HG02943 (cell line): ENCODE data around the gene KCTD18.

Experiments used
- ATAC-seq: cut with Tn5 transposase; IDR thresholded peaks from one replicate; pipeline ENCODE4 v1.9.1; 2021; ENCODE audit warnings: mild to moderate bottlenecking, low read depth, moderate library complexity; ENCODE audit not compliant: unreplicated experiment

The KCTD18 gene

DNA sequence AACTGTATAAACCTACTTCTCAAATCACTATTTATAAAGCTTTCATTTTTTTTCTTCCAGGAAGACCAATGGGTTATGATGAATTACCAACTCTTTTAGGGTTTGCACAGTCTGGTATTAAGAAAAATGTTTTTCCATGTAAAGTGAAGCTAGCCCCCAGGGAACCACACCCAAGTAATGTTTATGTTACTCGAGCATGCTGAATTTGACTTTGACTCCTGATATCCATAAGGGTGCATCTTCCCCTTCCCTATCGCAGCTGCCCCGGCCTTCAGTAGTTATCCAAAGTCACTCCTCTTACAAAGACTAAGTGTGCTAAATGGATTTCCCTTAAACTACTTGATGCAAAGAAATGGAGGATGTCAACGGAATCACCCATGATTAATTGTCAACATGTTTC lies 21.7 kb downstream of the KCTD18 start:
- no peak for ATAC-seq

DNA sequence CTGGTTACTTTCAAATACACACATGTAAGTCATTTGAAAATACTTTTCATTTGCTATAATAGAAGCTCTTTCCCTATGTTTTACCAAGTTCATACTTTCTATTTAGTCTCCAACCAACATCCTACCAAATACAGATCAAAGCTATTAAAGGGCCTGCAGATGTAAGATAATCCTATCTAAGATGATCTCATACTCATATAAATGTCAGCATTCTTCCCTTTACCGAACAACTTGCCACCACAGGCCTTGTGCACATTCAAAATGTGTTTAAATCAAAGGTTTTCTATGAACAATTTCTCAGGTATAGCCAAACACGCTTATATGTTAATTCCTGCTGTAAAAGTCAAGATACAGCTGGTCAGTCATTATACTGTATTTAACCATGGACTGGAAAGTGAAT lies 23.3 kb downstream of the KCTD18 start:
- no peak for ATAC-seq

DNA sequence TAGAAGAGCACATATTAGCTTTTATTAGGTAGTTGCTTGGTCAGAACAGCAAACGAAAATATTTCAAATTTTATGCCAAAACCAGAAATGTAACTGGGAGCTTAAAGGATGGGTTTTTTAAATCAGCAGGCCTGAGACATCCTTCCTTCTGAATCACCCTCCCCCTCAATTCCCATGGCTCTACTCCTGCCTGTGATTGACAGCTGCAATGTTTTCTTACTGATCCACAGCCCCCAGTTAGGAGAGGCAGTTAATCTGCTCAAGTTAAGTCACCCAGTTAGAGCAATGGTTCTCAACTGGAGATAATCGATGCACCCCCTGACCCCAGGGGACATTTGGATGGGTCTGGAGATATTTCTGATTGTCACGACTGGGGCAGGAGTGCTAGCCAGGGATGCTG lies 24.9 kb downstream of the KCTD18 start:
- no peak for ATAC-seq

DNA sequence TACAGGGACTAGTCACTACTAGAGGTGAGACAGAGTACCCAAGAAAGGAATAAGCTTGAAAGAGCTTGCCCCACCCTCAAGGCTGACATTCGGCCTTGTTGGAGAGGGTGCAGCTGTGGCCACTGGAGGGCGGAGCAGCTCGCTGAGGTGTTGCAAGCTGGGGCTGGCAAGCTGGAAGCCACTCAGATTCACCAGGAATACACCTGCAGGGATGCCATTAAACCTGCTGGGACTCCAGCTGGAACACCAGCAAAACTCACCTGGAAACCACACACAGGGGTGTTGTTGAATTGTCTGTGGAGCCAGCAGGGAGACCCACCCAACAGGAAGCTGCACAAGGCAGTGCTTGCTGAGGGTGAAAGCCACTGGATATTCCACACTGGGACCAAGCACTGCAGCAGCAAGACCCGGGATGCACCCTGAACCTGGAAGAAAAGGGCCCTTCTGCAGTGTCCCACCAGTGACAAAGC lies 26.1 kb downstream of the KCTD18 start:
- ATAC-seq: peak; percentile 51

DNA sequence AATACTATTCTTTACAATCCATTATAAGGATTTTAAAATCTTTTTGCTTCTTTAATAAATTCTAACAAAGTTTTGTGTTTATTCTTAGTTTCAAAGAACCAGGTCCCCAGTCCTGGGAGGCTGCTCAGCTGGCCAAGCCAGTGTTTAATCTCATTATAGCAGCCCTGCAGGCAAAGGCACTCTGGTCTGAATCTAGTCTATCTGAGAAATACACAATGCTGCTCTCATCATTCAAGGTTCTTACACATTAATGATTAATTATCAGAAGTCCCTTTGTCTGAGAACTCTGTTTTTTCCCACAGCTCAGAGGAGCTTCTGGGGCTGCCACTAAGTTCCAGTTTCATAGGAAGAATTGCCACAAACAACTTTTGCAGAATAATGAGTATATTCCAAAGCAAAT lies 27.7 kb downstream of the KCTD18 start:
- peak; percentile 58 for ATAC-seq

DNA sequence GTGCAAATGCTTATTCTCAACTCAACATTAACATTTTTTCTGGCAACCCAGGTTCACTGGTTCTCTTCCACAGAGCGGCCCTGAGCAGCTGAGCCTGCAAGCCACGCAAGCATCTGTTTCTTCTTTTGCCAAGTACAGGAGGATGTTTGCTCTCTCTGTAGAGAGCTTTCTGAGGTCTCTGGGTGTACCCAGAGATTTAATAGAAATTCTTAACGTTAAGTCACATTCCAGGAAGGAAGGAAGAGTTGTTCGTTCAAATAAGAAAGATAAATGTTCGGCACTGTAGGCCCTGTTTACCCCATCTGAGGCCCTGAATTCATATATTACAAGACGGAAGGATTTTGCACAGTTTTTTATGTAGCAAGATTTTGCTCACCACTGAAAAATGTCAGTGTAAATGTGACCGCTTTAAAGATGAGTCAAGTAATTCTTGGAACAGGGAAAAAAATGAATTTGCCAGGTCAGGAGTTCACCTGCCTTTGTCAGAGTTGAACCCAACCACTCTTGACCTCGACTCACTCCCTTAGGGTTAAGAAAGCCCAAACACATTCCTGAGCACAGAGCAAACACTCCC lies 30.1 kb downstream of the KCTD18 start:
- no peak for ATAC-seq

DNA sequence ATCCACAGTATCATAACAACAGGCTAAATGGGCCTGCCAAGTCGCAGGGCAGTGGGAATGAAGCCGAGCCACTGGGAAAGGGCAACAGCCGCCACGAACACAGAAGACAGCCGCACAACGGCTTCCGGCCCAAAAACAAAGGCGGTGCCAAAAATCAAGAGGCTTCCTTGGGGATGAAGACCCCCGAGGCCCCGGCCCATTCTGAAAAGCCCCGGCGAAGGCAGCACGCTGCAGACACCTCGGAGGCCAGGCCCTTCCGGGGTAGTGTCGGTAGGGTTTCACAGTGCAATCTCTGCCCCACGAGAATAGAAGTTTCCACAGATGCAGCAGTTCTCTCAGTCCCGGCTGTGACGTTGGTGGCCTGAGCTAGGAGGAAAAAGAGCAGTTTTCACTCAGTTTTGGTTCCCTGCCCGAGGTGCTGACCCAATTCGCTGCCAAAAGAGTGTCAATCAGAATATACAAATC lies 32.2 kb downstream of the KCTD18 start:
- no peak for ATAC-seq

DNA sequence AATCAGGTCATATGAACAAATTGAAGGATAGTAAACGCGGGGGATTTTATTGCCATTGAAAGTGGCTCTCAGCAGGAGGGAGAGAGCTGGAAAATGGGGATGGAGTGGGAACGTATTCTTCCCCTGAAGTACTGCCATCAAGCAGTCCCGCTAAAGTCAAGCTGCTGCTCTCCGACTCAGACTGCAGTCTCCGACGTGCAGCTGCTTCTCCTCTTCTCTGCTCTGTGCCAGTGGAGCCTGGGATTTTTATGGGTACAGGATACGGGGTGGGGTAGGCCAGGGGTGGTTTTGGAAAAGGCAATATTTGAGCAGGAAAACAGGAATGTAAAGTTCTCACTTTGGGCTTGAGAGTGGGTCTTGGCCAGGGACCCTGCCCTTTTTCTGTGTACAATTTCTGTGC lies 33.0 kb downstream of the KCTD18 start:
- no peak for ATAC-seq

DNA sequence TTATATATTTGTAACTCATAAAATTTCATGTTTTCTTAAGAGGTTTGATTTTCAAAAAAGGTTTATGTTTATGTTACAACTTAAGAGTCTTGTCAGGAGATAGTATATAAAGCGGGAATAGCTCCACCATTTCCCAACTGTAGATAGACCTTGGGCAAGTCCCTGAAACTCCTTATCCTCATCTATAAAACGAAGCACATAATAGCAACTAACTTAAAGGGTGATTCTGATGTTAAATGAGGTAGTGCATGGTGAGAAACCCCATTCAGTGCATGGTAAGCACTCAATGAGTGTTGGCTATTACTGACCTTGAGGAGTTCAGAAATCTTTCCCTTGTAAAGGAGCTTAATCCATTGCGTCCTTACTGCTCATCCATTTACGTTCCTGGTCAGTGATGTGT lies 34.1 kb downstream of the KCTD18 start:
- no peak for ATAC-seq

DNA sequence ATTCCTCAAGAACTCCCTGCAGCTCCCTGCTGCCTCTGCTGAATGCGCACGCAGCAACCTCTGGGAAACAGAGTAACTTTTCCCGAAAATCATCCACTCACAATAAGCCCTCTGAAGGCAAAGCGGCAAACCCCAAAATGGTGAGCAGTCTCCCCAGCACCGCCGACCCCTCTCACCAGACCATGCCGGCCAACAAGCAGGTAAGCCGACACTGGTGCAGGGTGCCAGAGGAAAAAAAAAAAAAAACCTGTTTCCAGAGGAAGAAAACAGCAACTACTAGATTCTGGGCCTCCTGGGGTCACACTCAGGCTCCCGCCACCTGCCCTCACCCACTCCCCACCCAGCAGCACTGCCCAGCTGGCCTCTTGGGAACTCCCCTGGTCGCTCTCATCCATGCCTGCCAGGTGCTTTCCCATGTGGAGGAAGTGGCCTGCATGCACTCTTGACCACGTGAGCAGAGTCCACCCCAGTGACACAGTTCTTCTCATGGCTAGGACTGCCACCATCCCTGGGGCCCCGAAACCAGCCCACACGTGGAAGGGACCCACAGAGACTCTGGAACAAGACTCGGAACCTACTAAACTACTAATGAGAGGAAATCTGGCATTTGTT lies 36.9 kb downstream of the KCTD18 start:
- no peak for ATAC-seq

DNA sequence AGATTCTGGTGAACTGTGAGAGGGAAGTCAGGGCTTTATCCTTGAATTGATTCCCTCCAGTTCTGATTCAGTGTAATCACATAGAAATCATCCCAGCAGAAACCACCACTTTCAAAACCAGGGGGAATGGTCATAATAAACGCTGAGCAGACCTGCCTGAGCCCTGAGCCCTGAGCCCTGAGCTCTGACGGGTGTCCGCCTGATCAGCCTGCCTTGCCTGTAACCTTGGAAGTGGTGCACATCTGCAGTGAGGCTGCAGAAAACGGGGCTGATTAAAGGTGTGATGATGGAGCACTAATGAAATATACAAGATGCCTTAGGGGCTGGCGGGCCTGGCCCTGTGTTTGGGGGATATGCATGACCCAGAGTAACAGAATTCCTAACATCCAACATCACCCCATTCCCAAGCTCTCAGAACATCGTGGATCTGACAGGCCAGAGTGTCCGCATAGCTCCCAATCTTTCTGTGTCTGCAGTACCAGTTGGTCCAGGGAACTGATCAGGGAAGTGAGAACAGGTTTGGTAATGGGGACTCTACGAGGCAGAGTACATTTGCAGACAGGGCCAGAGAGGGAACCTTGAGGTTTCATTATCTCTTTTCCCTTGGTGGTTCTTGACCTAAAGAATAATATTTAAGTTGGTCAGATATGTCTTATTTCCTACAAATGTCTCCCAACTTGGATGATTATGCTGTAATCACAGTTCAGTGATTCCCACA lies 37.8 kb downstream of the KCTD18 start:
- ATAC-seq: peak; percentile 8

DNA sequence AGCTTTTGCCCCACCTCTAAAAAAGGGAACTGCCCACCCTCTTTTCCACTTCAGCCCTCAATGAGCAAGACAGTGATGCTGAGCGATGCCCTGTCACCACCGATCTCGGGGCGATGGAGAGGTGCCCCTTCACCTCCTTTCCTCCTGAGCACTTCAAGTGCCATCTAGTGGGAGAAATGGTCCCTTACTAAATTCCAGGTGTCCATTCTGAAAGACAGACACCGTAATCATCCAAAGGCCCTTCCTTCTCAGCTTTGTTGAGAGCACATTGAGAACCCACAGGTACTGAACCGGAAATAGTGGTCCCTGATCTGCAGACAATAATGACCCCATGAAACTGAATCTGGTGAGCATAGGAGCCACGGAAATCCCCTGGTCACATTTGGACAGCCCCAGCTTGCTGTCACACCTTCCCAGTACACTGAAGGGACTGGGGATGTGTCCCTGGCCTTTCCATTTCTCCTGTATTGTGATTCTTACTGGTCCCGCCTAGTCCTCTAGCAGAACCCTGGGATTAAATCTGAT lies 38.5 kb downstream of the KCTD18 start:
- ATAC-seq: peak; percentile 63

DNA sequence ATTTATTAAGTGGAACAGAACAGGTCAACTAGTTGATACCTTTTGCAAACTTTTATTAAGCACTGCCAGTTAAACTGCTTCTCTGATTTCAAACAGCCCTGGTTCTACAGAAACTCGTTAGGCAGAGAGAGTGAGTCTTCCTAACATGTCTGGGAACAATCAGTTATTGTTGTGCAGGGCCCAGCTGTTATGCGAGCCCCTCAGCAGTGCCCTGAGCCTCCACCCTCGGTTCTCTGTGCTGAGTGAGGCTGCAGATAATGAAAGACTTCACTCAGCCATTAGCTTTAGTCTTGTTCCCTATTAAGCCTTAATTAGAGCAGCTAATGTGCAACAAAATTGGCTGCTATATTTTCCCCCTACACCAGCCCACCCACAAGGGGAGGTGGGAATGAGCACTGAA lies 39.6 kb downstream of the KCTD18 start:
- ATAC-seq: no peak

DNA sequence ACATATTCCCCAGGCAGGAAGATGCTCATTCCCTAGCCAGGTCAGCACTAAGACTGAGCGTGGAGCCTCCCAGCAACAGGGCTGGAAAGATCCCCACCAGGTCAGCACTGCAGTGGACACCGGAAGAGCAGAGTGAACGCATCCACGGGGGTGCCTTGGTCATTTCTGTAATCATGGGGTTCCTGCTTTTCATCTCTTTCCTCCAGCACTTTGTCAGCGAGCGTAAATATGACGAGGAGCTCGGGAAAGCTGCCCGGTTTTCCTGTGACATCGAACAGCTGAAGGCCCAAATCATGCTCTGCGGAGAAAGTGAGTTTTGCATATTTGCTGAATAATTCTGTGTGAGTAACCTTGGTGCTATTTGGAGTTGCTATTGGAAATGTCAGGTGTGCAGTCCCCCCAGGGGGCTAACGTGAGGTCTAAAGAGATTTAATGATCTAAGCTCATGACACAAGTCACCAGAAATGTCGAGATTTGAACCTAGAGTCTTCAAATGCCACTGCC lies 40.1 kb downstream of the KCTD18 start:
- ATAC-seq: no peak

DNA sequence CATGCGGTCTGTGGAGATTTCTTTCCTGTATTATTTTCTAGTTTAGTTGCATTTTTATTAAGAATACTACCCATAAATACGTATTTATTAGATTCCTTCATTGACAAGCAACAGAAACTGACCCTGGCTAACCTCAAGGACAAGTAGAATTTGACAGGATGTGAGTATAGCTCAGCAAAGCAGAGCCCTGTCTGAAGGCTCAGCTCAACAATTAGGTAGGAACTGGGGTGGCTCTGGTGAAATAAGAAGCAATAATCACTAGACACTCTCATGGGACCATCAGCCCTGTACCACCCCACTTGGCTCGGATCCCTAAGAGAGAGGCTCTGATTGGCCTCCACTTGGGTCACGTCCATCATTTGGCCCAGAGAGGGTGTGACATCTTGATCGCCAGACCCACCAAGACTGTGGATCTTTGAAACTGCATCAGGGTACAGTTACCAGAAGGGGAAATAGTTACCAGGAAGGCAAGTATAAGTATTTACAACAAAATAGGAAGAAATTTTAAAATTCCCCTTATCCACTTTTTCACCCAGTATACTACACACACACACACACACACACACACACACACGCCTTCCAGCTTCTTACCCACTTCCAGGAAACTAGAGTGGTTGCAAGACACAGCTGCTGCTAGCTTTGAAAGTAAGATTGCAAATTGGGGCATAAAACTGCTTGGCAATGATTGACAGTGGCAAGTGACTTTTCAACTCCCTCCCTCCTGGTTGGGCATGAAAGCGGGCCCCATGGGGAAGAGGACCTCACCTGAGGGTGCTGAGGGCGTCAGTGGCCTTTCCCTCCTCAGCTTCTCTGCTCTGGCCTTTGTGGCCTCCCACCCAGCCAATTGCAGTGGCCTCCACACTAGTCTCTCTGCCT lies 41.8 kb downstream of the KCTD18 start:
- no peak for ATAC-seq

DNA sequence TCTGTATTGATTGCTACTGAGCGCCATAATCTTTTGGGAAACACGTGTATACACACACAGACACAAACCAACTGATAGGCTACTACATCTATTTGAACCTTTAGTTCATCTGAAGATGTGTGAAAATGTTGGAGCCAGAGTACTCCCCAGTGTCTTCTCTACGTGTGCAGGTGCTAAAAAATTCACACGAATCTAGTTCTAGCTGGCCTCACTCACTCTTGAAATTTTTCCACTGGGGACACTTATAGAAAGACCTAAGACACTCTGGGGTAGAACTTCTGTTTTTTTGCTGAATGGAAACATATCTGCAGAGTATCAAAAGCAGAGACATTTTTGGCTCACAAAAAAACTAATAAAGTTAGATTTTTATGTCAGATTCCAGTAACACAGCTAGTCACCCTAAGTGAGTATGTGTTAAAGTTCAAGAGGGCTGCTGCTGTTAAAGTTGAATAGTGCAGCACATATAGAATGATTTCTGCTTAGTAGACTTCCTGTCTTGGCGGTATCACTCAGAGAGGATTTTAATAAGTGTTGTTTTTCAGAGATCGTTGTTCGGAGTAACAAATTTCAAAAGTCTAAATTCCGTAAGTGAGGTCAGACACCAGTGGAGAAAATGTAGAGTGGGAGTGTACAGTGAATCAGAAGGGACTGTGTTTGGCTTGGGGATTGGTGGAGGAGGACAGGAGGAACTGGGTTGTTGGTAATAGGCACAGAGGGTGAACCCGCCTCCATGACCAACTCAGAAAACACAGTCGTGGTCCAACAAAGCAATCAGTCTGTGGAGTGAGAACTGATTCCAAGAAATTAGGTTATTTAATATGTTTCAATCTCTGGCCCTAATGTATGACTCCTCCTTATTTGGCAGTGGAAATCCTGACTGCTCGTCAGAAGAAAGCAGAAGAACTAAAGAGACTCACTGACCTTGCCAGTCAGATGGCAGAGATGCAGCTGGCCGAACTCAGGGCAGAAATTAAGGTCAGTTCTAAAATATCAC lies 43.1 kb downstream of the KCTD18 start:
- ATAC-seq: no peak

DNA sequence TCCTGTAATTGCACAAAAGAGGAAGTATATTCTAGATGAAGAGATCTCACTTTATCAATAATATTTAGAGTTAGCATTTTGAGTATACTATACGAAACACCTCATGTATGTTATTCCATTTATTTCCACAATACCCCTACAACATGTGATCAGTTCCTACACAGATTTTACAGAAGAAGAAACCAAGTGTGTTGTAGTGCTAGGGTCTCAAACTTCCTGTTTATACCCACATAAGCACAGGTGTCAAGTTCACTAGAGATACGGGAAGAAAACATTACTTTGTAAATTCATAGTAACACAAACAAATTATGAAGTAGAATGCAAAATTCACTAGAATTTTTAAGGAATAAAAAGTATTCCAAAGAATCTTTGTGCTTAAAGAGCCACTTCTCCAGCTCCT lies 46.4 kb downstream of the KCTD18 start:
- no peak for ATAC-seq

DNA sequence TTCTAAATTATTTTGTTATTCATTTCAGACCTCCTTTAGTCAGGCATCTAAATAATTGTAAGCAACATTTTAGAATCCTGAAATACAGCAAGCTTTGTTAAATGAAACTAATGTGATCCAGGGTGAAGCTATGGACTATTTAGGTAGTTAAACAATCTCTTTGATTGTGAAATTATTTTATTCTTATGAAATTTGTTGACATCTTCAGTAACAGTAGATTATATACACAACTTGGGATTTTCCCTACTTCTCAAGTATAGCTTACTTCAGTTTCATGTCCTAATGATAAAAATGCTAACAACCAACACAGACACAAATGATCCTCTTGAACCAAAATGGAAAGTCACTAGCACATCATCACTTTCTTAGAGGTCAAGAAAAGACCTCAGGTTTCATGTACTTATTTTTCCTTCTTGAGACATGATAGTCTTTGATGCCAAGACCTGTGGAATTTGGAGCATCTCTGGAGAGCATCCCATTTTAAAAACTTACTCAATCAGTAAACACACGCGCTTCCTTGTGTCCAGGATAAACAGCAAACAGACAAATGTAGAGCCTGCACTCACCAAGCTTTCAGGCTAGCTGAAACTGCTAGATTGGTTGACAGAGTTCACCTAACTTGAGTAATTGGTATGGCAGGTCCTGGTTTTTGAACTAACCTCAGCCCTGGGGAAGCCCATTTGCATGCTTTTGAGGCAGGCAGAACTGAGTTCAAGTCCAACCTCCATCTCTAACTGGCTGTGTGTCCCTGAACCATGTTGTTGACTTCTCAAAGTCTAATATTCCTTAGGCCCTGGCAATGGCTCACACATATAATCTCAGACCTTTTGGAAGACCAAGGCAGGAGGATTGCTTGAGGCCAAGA lies 47.8 kb downstream of the KCTD18 start:
- no peak for ATAC-seq
